ENCODE measurements around the gene PALLD.

GRCh38 chr4:168632301-168632725 lies 135.5 kb downstream of the PALLD start:
- TF ChIP-seq POLR2A (IDR thresholded peaks at IDR 0.05; ENCODE audit: low read depth, low read length) (no peak), TAF1 (IDR thresholded peaks at IDR 0.05; ENCODE audit: low read depth, low read length) (no peak), POLR2AphosphoS5 (IDR thresholded peaks at IDR 0.05; ENCODE audit: low read depth, low read length) (no peak), SPI1 (IDR thresholded peaks at IDR 0.05; ENCODE audit: low read depth, low read length) (no peak), PAX5 (IDR thresholded peaks at IDR 0.05; ENCODE audit: insufficient read depth, low read length, severe bottlenecking) (no peak)

Measured in GM12891 (cell line).